H9 (cell line): ENCODE results near the gene SUPT3H. TPM values are rescaled to one million over a fixed set of nuclear protein-coding genes. Genes with fewer than 3 reads are reported as not detected.

Source experiments
- DNase-seq: peaks from one replicate; pipeline ENCODE4 v3.0.0-alpha.2; 2017
- H2AFZ ChIP-seq: one replicate; pipeline ENCODE4 v1.6.1; 2013; ENCODE audit warnings: mild to moderate bottlenecking, low read length, control low read depth, moderate library complexity
- H2AK5ac ChIP-seq: 2 replicates; pipeline ENCODE4 v1.6.1; 2013; ENCODE audit warnings: low read length, control low read depth, mixed read lengths; ENCODE audit not compliant: insufficient read length
- H2BK120ac ChIP-seq: one replicate; pipeline ENCODE4 v1.6.1; 2013; ENCODE audit warnings: low read depth, mild to moderate bottlenecking, low read length, control low read depth, inconsistent platforms; ENCODE audit not compliant: poor library complexity, severe bottlenecking
- H2BK12ac ChIP-seq: 2 replicates; pipeline ENCODE4 v1.6.1; 2013; ENCODE audit warnings: low read length, control low read depth, mixed read lengths, low read depth; ENCODE audit not compliant: insufficient read length
- H2BK15ac ChIP-seq: 2 replicates; pipeline ENCODE4 v1.6.1; 2013; ENCODE audit warnings: low read depth, low read length, control low read depth
- H2BK20ac ChIP-seq: one replicate; pipeline ENCODE4 v1.6.1; 2013; ENCODE audit warnings: low read depth, mild to moderate bottlenecking, low read length, control low read depth, inconsistent platforms; ENCODE audit not compliant: poor library complexity, severe bottlenecking
- H2BK5ac ChIP-seq: 2 replicates; pipeline ENCODE4 v1.6.1; 2013; ENCODE audit warnings: low read length, control low read depth, mixed read lengths; ENCODE audit not compliant: insufficient read length
- H3K14ac ChIP-seq: 2 replicates; pipeline ENCODE4 v1.6.1; 2013; ENCODE audit warnings: low read length, control low read depth; ENCODE audit not compliant: insufficient read depth
- H3K18ac ChIP-seq: 2 replicates; pipeline ENCODE4 v1.6.1; 2013; ENCODE audit warnings: low read depth, mild to moderate bottlenecking, mixed read lengths, low read length, control low read depth; ENCODE audit not compliant: insufficient read length
- H3K23ac ChIP-seq: 2 replicates; pipeline ENCODE4 v1.6.1; 2013; ENCODE audit warnings: low read length, control low read depth, mixed read lengths, low read depth; ENCODE audit not compliant: insufficient read length
- H3K23me2 ChIP-seq: 2 replicates; pipeline ENCODE4 v1.6.1; 2013; ENCODE audit warnings: low read depth, mild to moderate bottlenecking, mixed read lengths, low read length, control low read depth; ENCODE audit not compliant: insufficient read length, poor library complexity, severe bottlenecking
- H3K27ac ChIP-seq: 2 replicates; pipeline ENCODE4 v1.5.1; 2013; ENCODE audit warnings: low read length, control low read depth, mixed read lengths, low read depth; ENCODE audit not compliant: insufficient read length
- H3K27me3 ChIP-seq: 2 replicates; pipeline ENCODE4 v1.6.1; 2013; ENCODE audit warnings: low read length, control low read depth, inconsistent platforms; ENCODE audit not compliant: insufficient read depth
- H3K4ac ChIP-seq: 2 replicates; pipeline ENCODE4 v1.6.1; 2013; ENCODE audit warnings: low read depth, mild to moderate bottlenecking, control low read depth, inconsistent platforms, low read length, moderate library complexity
- H3K4me1 ChIP-seq: 2 replicates; pipeline ENCODE4 v1.6.1; 2013; ENCODE audit warnings: low read length, control low read depth, inconsistent platforms; ENCODE audit not compliant: insufficient read depth
- H3K4me2 ChIP-seq: 2 replicates; pipeline ENCODE4 v1.6.1; 2013; ENCODE audit warnings: low read length, control low read depth, mixed read lengths; ENCODE audit not compliant: insufficient read length, insufficient read depth
- H3K56ac ChIP-seq: 2 replicates; pipeline ENCODE4 v1.6.1; 2013; ENCODE audit warnings: low read depth, mild to moderate bottlenecking, mixed read lengths, low read length, control low read depth; ENCODE audit not compliant: insufficient read length
- H3K79me1 ChIP-seq: 2 replicates; pipeline ENCODE4 v1.6.1; 2013; ENCODE audit warnings: low read depth, mild to moderate bottlenecking, moderate library complexity, low read length, control low read depth, inconsistent platforms; ENCODE audit not compliant: insufficient read depth, poor library complexity, severe bottlenecking
- H3K79me2 ChIP-seq: 2 replicates; pipeline ENCODE4 v1.6.1; 2013; ENCODE audit warnings: low read length, control low read depth, inconsistent platforms; ENCODE audit not compliant: insufficient read depth
- H3K9ac ChIP-seq: 2 replicates; pipeline ENCODE4 v1.6.1; 2013; ENCODE audit warnings: low read length, control low read depth, mixed read lengths; ENCODE audit not compliant: insufficient read length; ENCODE audit errors: extremely low read depth
- H3K9me3 ChIP-seq: one replicate; pipeline ENCODE4 v1.6.1; 2013; ENCODE audit warnings: low read depth, low read length, inconsistent platforms; ENCODE audit not compliant: control insufficient read depth
- H3T11ph ChIP-seq: one replicate; pipeline ENCODE4 v1.6.1; 2013; ENCODE audit warnings: mild to moderate bottlenecking, low read length, control low read depth, inconsistent platforms
- H4K20me1 ChIP-seq: one replicate; pipeline ENCODE4 v1.6.1; 2013; ENCODE audit not compliant: control insufficient read depth, insufficient read length, insufficient read depth
- H4K5ac ChIP-seq: 2 replicates; pipeline ENCODE4 v1.6.1; 2013; ENCODE audit warnings: low read depth, mild to moderate bottlenecking, mixed read lengths, low read length, control low read depth; ENCODE audit not compliant: insufficient read length
- H4K8ac ChIP-seq: replicated peaks from 2 replicates; pipeline ENCODE4 v1.6.1; 2013; ENCODE audit warnings: low read length, control low read depth, mixed read lengths, low read depth; ENCODE audit not compliant: insufficient read length
- H4K91ac ChIP-seq: 2 replicates; pipeline ENCODE4 v1.6.1; 2013; ENCODE audit warnings: low read depth, mild to moderate bottlenecking, moderate library complexity, mixed read lengths, low read length, control low read depth; ENCODE audit not compliant: insufficient read length
- H3K27ac Mint-ChIP-seq, 3 experiments: 2 replicates in 2 of 3; 3 replicates in 1 of 3; pipeline ENCODE4 v1.8.0; 2020 to 2021; ENCODE audit warnings: mixed read lengths in 3 of 3, mild to moderate bottlenecking in 1 of 3, moderate library complexity in 1 of 3
- H3K27me3 Mint-ChIP-seq: 2 replicates; pipeline ENCODE4 v1.8.0; 2021; ENCODE audit warnings: low read depth, mild to moderate bottlenecking, moderate library complexity, mixed read lengths
- H3K36me3 Mint-ChIP-seq, 3 experiments: 2 replicates in 2 of 3; 3 replicates in 1 of 3; pipeline ENCODE4 v1.8.0; 2020 to 2021; ENCODE audit warnings: low read depth in 3 of 3, mixed read lengths in 3 of 3; ENCODE audit not compliant: insufficient read depth in 1 of 3
- H3K4me1 Mint-ChIP-seq, 2 experiments: 2 replicates each; pipeline ENCODE4 v1.8.0; 2020; ENCODE audit warnings: mixed read lengths in 2 of 2
- H3K4me3 Mint-ChIP-seq, 2 experiments: 2 replicates in 1 of 2; 3 replicates in 1 of 2; pipeline ENCODE4 v1.8.0; 2020 to 2021; ENCODE audit warnings: mild to moderate bottlenecking in 2 of 2, mixed read lengths in 2 of 2, moderate library complexity in 1 of 2
- H3K9me3 Mint-ChIP-seq, 2 experiments: 2 replicates in 1 of 2; 3 replicates in 1 of 2; pipeline ENCODE4 v1.8.0; 2020; ENCODE audit warnings: mild to moderate bottlenecking in 2 of 2, mixed read lengths in 2 of 2, moderate library complexity in 1 of 2
- WGBS: extraction: QIAGEN DNeasy Blood & Tissue Kit; methylation state at CpG from one replicate; pipeline ENCODE4 v1.1.7; 2013; ENCODE audit warnings: missing lambda C conversion rate, low lambda C conversion rate, mixed read lengths; ENCODE audit not compliant: insufficient read length; ENCODE audit errors: extremely low coverage; 5-methylcytosine and 5-hydroxymethylcytosine counted together
- total RNA-seq: library from RNA; stranded (reverse); gene quantifications from 2 replicates; pipeline ENCODE4 v1.2.1, GENCODE V29; 2021
- TF ChIP-seq, protein P1 (sequence below): fragments of 200-600 bp; sonication (generic); conservative IDR thresholded peaks from 3 replicates; pipeline ENCODE4 v1.8.0; 2021; ENCODE audit warnings: antibody characterized with exemption, mild to moderate bottlenecking

The SUPT3H gene
- total RNA-seq, 1 experiment from 2014 or later, result 22.5 TPM

DNA sequence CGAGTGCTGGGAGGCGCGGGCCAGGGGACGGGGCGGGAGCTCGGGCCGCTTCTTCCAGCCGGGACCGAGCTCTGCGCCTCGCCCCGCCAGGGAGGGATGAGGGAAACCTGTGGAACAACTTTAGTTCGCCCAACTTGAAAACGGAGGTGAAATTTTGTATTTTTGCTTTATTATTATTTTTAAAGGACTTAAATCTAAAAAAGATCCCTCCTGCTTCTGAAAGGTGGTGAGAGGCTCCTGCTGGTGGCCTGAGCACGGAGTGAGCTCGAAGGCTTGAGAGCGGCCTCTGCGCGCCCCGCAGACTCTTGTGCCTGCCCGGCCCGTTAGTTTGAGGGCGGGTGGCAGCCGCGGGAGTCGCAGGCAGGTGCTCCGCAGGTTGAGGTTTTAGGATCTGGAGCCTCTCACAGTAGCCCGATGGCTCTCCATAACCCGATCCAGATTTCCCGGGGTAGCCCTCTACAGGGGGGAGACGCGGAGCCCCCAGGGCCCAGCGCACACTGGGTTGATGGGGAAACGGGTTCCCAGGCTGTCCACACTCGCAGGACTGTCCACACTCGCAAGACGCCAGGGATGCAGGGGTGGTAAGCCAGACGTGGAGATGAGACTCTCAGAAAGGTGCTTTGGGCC is 46.2 kb upstream of the SUPT3H start:
- H3K9me3 ChIP-seq, result no peaks in the 10 kb centered on the region
- no peaks in the 10 kb centered on the region for H3K79me2 ChIP-seq
- Mint-ChIP-seq H3K4me1 (peaks cover 30 to 31% of the 10 kb centered on the region in 2 experiments), H3K27ac (no peak overlapping the region), H3K4me3 (peak overlapping the region; percentile 80 to 97), H3K27me3 (peaks cover 72% of the 10 kb centered on the region), H3K36me3 (no peaks in the 10 kb centered on the region), H3K9me3 (no peaks in the 10 kb centered on the region; a peak in 1 of 5 replicates)
- H2AK5ac ChIP-seq, result no peak overlapping the region
- H3K56ac ChIP-seq, result no peak overlapping the region
- no peaks in the 10 kb centered on the region for H3K4me1 ChIP-seq
- TF ChIP-seq, protein P1, sequence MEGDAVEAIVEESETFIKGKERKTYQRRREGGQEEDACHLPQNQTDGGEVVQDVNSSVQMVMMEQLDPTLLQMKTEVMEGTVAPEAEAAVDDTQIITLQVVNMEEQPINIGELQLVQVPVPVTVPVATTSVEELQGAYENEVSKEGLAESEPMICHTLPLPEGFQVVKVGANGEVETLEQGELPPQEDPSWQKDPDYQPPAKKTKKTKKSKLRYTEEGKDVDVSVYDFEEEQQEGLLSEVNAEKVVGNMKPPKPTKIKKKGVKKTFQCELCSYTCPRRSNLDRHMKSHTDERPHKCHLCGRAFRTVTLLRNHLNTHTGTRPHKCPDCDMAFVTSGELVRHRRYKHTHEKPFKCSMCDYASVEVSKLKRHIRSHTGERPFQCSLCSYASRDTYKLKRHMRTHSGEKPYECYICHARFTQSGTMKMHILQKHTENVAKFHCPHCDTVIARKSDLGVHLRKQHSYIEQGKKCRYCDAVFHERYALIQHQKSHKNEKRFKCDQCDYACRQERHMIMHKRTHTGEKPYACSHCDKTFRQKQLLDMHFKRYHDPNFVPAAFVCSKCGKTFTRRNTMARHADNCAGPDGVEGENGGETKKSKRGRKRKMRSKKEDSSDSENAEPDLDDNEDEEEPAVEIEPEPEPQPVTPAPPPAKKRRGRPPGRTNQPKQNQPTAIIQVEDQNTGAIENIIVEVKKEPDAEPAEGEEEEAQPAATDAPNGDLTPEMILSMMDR, result no peak
- H4K20me1 ChIP-seq, result no peaks in the 10 kb centered on the region
- H2BK15ac ChIP-seq, result no peak overlapping the region
- no peaks in the 10 kb centered on the region for H3K79me1 ChIP-seq
- H3K4ac ChIP-seq, result no peak overlapping the region
- no peak overlapping the region for H2BK5ac ChIP-seq
- peaks cover 32% of the 10 kb centered on the region for H3K23me2 ChIP-seq
- H3K27ac ChIP-seq, result no peak overlapping the region
- WGBS, result no CpG with 5 or more reads among the region's 38 CpGs
- DNase-seq, result peak; percentile 48
- H4K91ac ChIP-seq, result no peak overlapping the region
- no peak overlapping the region for H2BK120ac ChIP-seq
- no peak overlapping the region for H3K18ac ChIP-seq
- no peak overlapping the region for H3K14ac ChIP-seq
- no peak overlapping the region for H3T11ph ChIP-seq
- H4K8ac ChIP-seq, result no peak overlapping the region
- no peak overlapping the region for H2BK20ac ChIP-seq
- H2BK12ac ChIP-seq, result no peak overlapping the region
- no peak overlapping the region for H3K9ac ChIP-seq
- H2AFZ ChIP-seq, result no peak overlapping the region
- H3K23ac ChIP-seq, result no peak overlapping the region
- H4K5ac ChIP-seq, result no peak overlapping the region
- H3K4me2 ChIP-seq, result peak overlapping the region; percentile 92
- H3K27me3 ChIP-seq, result peaks cover 31% of the 10 kb centered on the region; the same call in 1 of the 2 replicates
